Neural cell (in vitro differentiated cells): Measurements from ENCODE around the gene KRTAP10-7. TPM values are rescaled to one million over a fixed set of nuclear protein-coding genes. Genes with fewer than 3 reads are reported as not detected.

ENCODE experiments used
- H2AFZ ChIP-seq: fragments of 200-600, 300-800 bp; sonication (generic), shearing (Covaris generic); 2 replicates; pipeline ENCODE4 v1.6.0; 2014; ENCODE audit warnings: low read depth, mild to moderate bottlenecking, antibody characterized with exemption, low read length, moderate library complexity
- H3F3A ChIP-seq: fragments of 200-600 bp; shearing (Covaris generic); 2 replicates; pipeline ENCODE4 v1.6.1; 2016; ENCODE audit warnings: mild to moderate bottlenecking, moderate library complexity, mixed read lengths, antibody characterized with exemption, low read length; ENCODE audit not compliant: insufficient read depth, poor library complexity, severe bottlenecking
- H3K27ac ChIP-seq: fragments of 200-600, 300-800 bp; sonication (generic), shearing (Covaris generic); 2 replicates; pipeline ENCODE4 v1.5.1; 2014; ENCODE audit warnings: mild to moderate bottlenecking, low read length, moderate library complexity
- H3K27me3 ChIP-seq: fragments of 300-800, 200-600 bp; sonication (generic), shearing (Covaris generic); 2 replicates; pipeline ENCODE4 v1.6.0; 2014; ENCODE audit warnings: mild to moderate bottlenecking, low read depth, low read length, moderate library complexity; ENCODE audit not compliant: insufficient read depth
- H3K36me3 ChIP-seq: fragments of 300-800, 200-600 bp; sonication (generic), shearing (Covaris generic); 2 replicates; pipeline ENCODE4 v1.5.1; 2014; ENCODE audit warnings: mild to moderate bottlenecking, antibody characterized with exemption, low read length, moderate library complexity; ENCODE audit not compliant: insufficient read depth
- H3K4me2 ChIP-seq: fragments of 300-800, 200-600 bp; sonication (generic), shearing (Covaris generic); 2 replicates; pipeline ENCODE4 v1.6.0; 2014; ENCODE audit warnings: mild to moderate bottlenecking, low read length
- H3K4me3 ChIP-seq: fragments of 300-800, 200-600 bp; sonication (generic), shearing (Covaris generic); 2 replicates; pipeline ENCODE4 v1.5.1; 2014; ENCODE audit warnings: mild to moderate bottlenecking, low read length, moderate library complexity
- H3K79me2 ChIP-seq: fragments of 200-600 bp; shearing (Covaris generic); replicated peaks from 2 replicates; pipeline ENCODE4 v1.6.0; 2014; ENCODE audit warnings: mild to moderate bottlenecking, low read length, moderate library complexity; ENCODE audit not compliant: insufficient read depth
- H3K9ac ChIP-seq: fragments of 300-800, 200-600 bp; sonication (generic), shearing (Covaris generic); 2 replicates; pipeline ENCODE4 v1.6.1; 2016; ENCODE audit warnings: mild to moderate bottlenecking, low read length, mixed read lengths
- H3K9me2 ChIP-seq: fragments of 200-600 bp; shearing (Covaris generic); 2 replicates; pipeline ENCODE4 v1.6.1; 2016; ENCODE audit warnings: mild to moderate bottlenecking, low read length, mixed read lengths; ENCODE audit not compliant: insufficient read depth
- H3K9me3 ChIP-seq: fragments of 200-600, 300-800 bp; sonication (generic), shearing (Covaris generic); 2 replicates; pipeline ENCODE4 v1.6.1; 2016; ENCODE audit warnings: mild to moderate bottlenecking, mixed run types, low read length, moderate library complexity, mixed read lengths
- H4K20me1 ChIP-seq: fragments of 200-600 bp; shearing (Covaris generic); 2 replicates; pipeline ENCODE4 v1.6.1; 2016; ENCODE audit warnings: mild to moderate bottlenecking, mixed run types; ENCODE audit not compliant: insufficient read depth
- EP300 ChIP-seq: fragments of 450-650 bp; conservative IDR thresholded peaks from 2 replicates; pipeline ENCODE4 v1.6.1; 2014; ENCODE audit warnings: antibody characterized with exemption, mild to moderate bottlenecking, moderate library complexity; ENCODE audit not compliant: poor library complexity, severe bottlenecking
- EZH2 ChIP-seq: fragments of 200-600, 300-800 bp; shearing (Covaris generic), sonication (generic); IDR thresholded peaks from 2 replicates; pipeline ENCODE4 v1.6.1; 2014; ENCODE audit warnings: antibody characterized with exemption, low read length, borderline replicate concordance, mild to moderate bottlenecking; ENCODE audit not compliant: insufficient read depth, poor library complexity, severe bottlenecking
- MXI1 ChIP-seq: fragments of 450-650 bp; conservative IDR thresholded peaks from 2 replicates; pipeline ENCODE4 v1.6.1; 2014; ENCODE audit warnings: antibody characterized with exemption, mild to moderate bottlenecking; ENCODE audit not compliant: poor library complexity, severe bottlenecking
- POLR2AphosphoS5 ChIP-seq: IDR thresholded peaks from 2 replicates; pipeline ENCODE4 v1.6.1; 2012
- RAD21 ChIP-seq: fragments of 450-650 bp; conservative IDR thresholded peaks from 2 replicates; pipeline ENCODE4 v1.6.1; 2014; ENCODE audit warnings: antibody characterized with exemption, mild to moderate bottlenecking, moderate library complexity
- REST ChIP-seq: IDR thresholded peaks from 2 replicates; pipeline ENCODE4 v1.6.1; 2012; ENCODE audit warnings: borderline replicate concordance
- SMC3 ChIP-seq: fragments of 450-650 bp; conservative IDR thresholded peaks from 2 replicates; pipeline ENCODE4 v1.6.1; 2014; ENCODE audit warnings: antibody characterized with exemption, mild to moderate bottlenecking, moderate library complexity; ENCODE audit not compliant: poor library complexity
- TAF1 ChIP-seq: IDR thresholded peaks from 2 replicates; pipeline ENCODE4 v1.6.1; 2012; ENCODE audit warnings: low read depth
- polyA plus RNA-seq: library from polyadenylated mRNA; depleted of rRNA; stranded (reverse); fragments of >200 nt; gene quantifications from 2 replicates; pipeline ENCODE4 v1.2.3, GENCODE V29; 2014
- TF ChIP-seq, protein P1 (sequence below): fragments of 450-650 bp; IDR thresholded peaks from 2 replicates; pipeline ENCODE4 v1.5.1; 2014; ENCODE audit warnings: antibody characterized with exemption, mild to moderate bottlenecking, moderate library complexity; ENCODE audit not compliant: poor library complexity, severe bottlenecking

Gene KRTAP10-7
- polyA plus RNA-seq, 1 donor from 2014 or later: not detected

DNA sequence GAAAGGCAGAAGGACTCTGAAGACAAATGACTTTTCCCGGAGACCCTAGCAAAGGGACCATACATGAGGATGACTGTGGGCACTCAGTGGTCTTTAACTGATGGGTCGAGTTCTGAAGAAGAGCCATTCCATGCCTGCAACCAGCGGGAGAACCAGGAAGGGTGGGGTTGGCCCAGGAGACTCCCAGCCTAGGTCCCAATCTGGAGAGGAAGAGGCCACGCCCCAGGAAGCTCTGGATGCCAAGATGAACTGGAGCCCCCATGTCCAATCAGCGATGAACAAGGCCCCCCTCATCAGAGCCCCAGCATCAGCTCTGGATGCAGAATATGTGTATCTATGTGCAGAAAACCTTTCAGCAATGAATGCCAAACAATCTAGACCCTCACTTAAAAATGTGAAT is 40.4 kb downstream of the KRTAP10-7 start:
- Histone ChIP-seq H3K9me2 (no peaks in the 10 kb centered on the region), H3K4me2 (no peak overlapping the region), H3K9me3 (peaks cover 4% of the 10 kb centered on the region), H4K20me1 (no peaks in the 10 kb centered on the region), H3K27ac (no peak overlapping the region), H3K27me3 (no peaks in the 10 kb centered on the region), H3K79me2 (no peaks in the 10 kb centered on the region), H3F3A (no peaks in the 10 kb centered on the region), H3K4me3 (no peak overlapping the region), H2AFZ (no peak overlapping the region), H3K9ac (no peak overlapping the region), H3K36me3 (no peaks in the 10 kb centered on the region)
- TF ChIP-seq RAD21: no peak
- no peak for TF ChIP-seq TAF1
- TF ChIP-seq REST: no peak
- TF ChIP-seq EP300: no peak
- TF ChIP-seq MXI1: no peak
- no peak for TF ChIP-seq SMC3
- TF ChIP-seq, protein P1, sequence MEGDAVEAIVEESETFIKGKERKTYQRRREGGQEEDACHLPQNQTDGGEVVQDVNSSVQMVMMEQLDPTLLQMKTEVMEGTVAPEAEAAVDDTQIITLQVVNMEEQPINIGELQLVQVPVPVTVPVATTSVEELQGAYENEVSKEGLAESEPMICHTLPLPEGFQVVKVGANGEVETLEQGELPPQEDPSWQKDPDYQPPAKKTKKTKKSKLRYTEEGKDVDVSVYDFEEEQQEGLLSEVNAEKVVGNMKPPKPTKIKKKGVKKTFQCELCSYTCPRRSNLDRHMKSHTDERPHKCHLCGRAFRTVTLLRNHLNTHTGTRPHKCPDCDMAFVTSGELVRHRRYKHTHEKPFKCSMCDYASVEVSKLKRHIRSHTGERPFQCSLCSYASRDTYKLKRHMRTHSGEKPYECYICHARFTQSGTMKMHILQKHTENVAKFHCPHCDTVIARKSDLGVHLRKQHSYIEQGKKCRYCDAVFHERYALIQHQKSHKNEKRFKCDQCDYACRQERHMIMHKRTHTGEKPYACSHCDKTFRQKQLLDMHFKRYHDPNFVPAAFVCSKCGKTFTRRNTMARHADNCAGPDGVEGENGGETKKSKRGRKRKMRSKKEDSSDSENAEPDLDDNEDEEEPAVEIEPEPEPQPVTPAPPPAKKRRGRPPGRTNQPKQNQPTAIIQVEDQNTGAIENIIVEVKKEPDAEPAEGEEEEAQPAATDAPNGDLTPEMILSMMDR: no peak

- Histone ChIP-seq H3K4me2 (no peak overlapping the region), H2AFZ (no peak overlapping the region)
These were observed 43.4 kb downstream of the KRTAP10-7 start for GRCh38 chr21:44643741-44644310.

More at GRCh38 chr21:44643741-44644310, 43.4 kb downstream of the KRTAP10-7 start:
- Histone ChIP-seq H3F3A (no peaks in the 10 kb centered on the region), H3K79me2 (no peaks in the 10 kb centered on the region), H3K4me3 (no peak overlapping the region), H4K20me1 (no peaks in the 10 kb centered on the region), H3K9ac (no peak overlapping the region), H3K9me2 (no peaks in the 10 kb centered on the region), H3K27me3 (no peaks in the 10 kb centered on the region), H3K36me3 (no peaks in the 10 kb centered on the region), H3K9me3 (peaks cover 4% of the 10 kb centered on the region), H3K27ac (no peak overlapping the region)
- no peak for TF ChIP-seq REST
- no peak for TF ChIP-seq EP300
- no peak for TF ChIP-seq EZH2
- no peak for TF ChIP-seq POLR2AphosphoS5
- no peak for TF ChIP-seq TAF1
- TF ChIP-seq, protein P1: no peak
- no peak for TF ChIP-seq SMC3
- no peak for TF ChIP-seq MXI1
- no peak for TF ChIP-seq RAD21
